SK-N-SH (cell line): ENCODE data around the gene ANKRD9. TPM values are rescaled to one million over a fixed set of nuclear protein-coding genes. Genes with fewer than 3 reads are reported as not detected.

ENCODE experiments used
- CTCF ChIA-PET: fragments of 300-600, 350-600 bp; formaldehyde crosslinking; extraction: SDS; loops from one replicate; lab custom pipeline; 2021; lab: Yijun Ruan, JAX
- POLR2A ChIA-PET: fragments of 350-600 bp; sonication (Branson Sonifier 250); formaldehyde crosslinking; extraction: SDS; loops from one replicate; lab custom pipeline; 2020; ENCODE audit warnings: antibody characterized with exemption, inconsistent platforms; lab: Yijun Ruan, JAX
- DNase-seq: peaks from one replicate; pipeline ENCODE4 v3.0.0; 2012
- H2AFZ ChIP-seq: fragments of 200-600 bp; sonication (generic); 2 replicates; pipeline ENCODE4 v1.8.1; 2016; ENCODE audit warnings: antibody characterized with exemption, mild to moderate bottlenecking, low read depth
- H3F3A ChIP-seq: fragments of 200-600 bp; sonication (generic); replicated peaks from 2 replicates; pipeline ENCODE3; 2016; ENCODE audit warnings: antibody characterized with exemption, mild to moderate bottlenecking; ENCODE audit not compliant: insufficient read depth
- H3K27ac ChIP-seq, 2 experiments: fragments of 200-500 bp in 1 of 2; fragments of 200-600 bp in 1 of 2; sonication (Bioruptor generic) in 1 of 2; sonication (generic), shearing (Covaris generic) in 1 of 2; 2 replicates each; pipeline versions ENCODE4 v1.5.1 to v1.6.1; 2014 to 2016; ENCODE audit warnings: low read depth in 2 of 2, inconsistent platforms in 1 of 2, low read length in 1 of 2, mild to moderate bottlenecking in 1 of 2, mixed read lengths in 1 of 2
- H3K27me3 ChIP-seq: fragments of 200-600 bp; sonication (generic), shearing (Covaris generic); 2 replicates; pipeline ENCODE4 v1.6.1; 2016; ENCODE audit warnings: mixed run types; ENCODE audit not compliant: insufficient read depth
- H3K36me3 ChIP-seq, 2 experiments: fragments of 200-500 bp in 1 of 2; fragments of 200-600 bp in 1 of 2; sonication (Bioruptor generic) in 1 of 2; sonication (generic) in 1 of 2; replicated peaks in 1 of 2; 2 replicates each; pipeline versions ENCODE3 to v1.5.1; 2014 to 2016; ENCODE audit warnings: low read length in 1 of 2, mild to moderate bottlenecking in 1 of 2; ENCODE audit not compliant: insufficient read depth in 2 of 2, control insufficient read depth in 1 of 2
- H3K4me1 ChIP-seq, 2 experiments: fragments of 200-500 bp in 1 of 2; fragments of 200-600 bp in 1 of 2; sonication (Bioruptor generic) in 1 of 2; sonication (generic), shearing (Covaris generic) in 1 of 2; 2 replicates each; pipeline versions ENCODE4 v1.5.1 to v1.6.1; 2014 to 2016; ENCODE audit warnings: low read depth in 1 of 2, low read length in 1 of 2, mixed run types in 1 of 2; ENCODE audit not compliant: insufficient read depth in 2 of 2, control insufficient read depth in 1 of 2
- H3K4me2 ChIP-seq: fragments of 200-600 bp; sonication (generic), shearing (Covaris generic); 2 replicates; pipeline ENCODE4 v1.6.1; 2017; ENCODE audit warnings: mixed run types
- H3K4me3 ChIP-seq, 2 experiments: fragments of 200-500 bp in 1 of 2; fragments of 200-600 bp in 1 of 2; sonication (Bioruptor generic) in 1 of 2; sonication (generic), shearing (Covaris generic) in 1 of 2; 2 replicates each; pipeline versions ENCODE4 v1.5.1 to v1.8.1; 2014 to 2016; ENCODE audit warnings: low read depth in 2 of 2, inconsistent platforms in 1 of 2, low read length in 1 of 2, mild to moderate bottlenecking in 1 of 2, mixed read lengths in 1 of 2, moderate library complexity in 1 of 2
- H3K79me2 ChIP-seq: fragments of 200-600 bp; sonication (generic); 2 replicates; pipeline ENCODE4 v1.8.1; 2017; ENCODE audit warnings: mild to moderate bottlenecking; ENCODE audit not compliant: insufficient read depth
- H3K9ac ChIP-seq: fragments of 200-600 bp; sonication (generic); 2 replicates; pipeline ENCODE4 v1.6.1; 2017; ENCODE audit warnings: mixed run types
- H3K9me2 ChIP-seq: fragments of 200-600 bp; sonication (generic); 2 replicates; pipeline ENCODE4 v1.6.1; 2017; ENCODE audit warnings: mixed run types
- H3K9me3 ChIP-seq: fragments of 200-600 bp; sonication (generic); 2 replicates; pipeline ENCODE4 v1.6.1; 2017; ENCODE audit warnings: mixed run types, mild to moderate bottlenecking, moderate library complexity
- H4K20me1 ChIP-seq: fragments of 200-600 bp; sonication (generic); 2 replicates; pipeline ENCODE4 v1.6.1; 2017; ENCODE audit warnings: mild to moderate bottlenecking, mixed run types; ENCODE audit not compliant: insufficient read depth
- CHD2 ChIP-seq: fragments of 150-350 bp; IDR thresholded peaks from 2 replicates; pipeline ENCODE4 v1.6.1; 2018; ENCODE audit warnings: low read length; ENCODE audit not compliant: partially characterized antibody
- CTCF ChIP-seq: fragments of 200-600 bp; sonication (generic); IDR thresholded peaks from 2 replicates; pipeline ENCODE4 v1.6.1; 2017; ENCODE audit warnings: antibody characterized with exemption, mild to moderate bottlenecking, moderate library complexity
- ELF1 ChIP-seq: IDR thresholded peaks from 2 replicates; pipeline ENCODE4 v1.4.0; 2012
- EP300 ChIP-seq, 2 experiments: IDR thresholded peaks; 2 replicates each; pipeline versions ENCODE4 v1.4.0 to v1.6.1; 2012; ENCODE audit warnings: borderline replicate concordance in 1 of 2, low read depth in 1 of 2, low read length in 1 of 2
- FOXM1 ChIP-seq: IDR thresholded peaks from 2 replicates; pipeline ENCODE4 v1.4.0; 2012; ENCODE audit warnings: low read depth, mild to moderate bottlenecking
- GABPA ChIP-seq: IDR thresholded peaks from 2 replicates; pipeline ENCODE4 v1.4.0; 2012; ENCODE audit warnings: low read depth, mild to moderate bottlenecking
- MXI1 ChIP-seq: IDR thresholded peaks from 2 replicates; pipeline ENCODE4 v1.6.1; 2012; ENCODE audit warnings: mild to moderate bottlenecking, low read depth, low read length, improper control_type of control experiment
- POLR2AphosphoS5 ChIP-seq: IDR thresholded peaks from 2 replicates; pipeline ENCODE4 v1.6.1; 2012; ENCODE audit warnings: low read depth, low read length
- RAD21 ChIP-seq: IDR thresholded peaks from 2 replicates; pipeline ENCODE4 v1.6.1; 2012; ENCODE audit warnings: mild to moderate bottlenecking, low read length
- RFX5 ChIP-seq: IDR thresholded peaks from 2 replicates; pipeline ENCODE4 v1.6.1; 2012; ENCODE audit warnings: mild to moderate bottlenecking, improper control_type of control experiment, low read length
- RXRA ChIP-seq: IDR thresholded peaks from 2 replicates; pipeline ENCODE4 v1.4.0; 2012; ENCODE audit warnings: low read depth, mild to moderate bottlenecking, borderline replicate concordance
- SMC3 ChIP-seq: IDR thresholded peaks from 2 replicates; pipeline ENCODE4 v1.6.1; 2012; ENCODE audit warnings: low read depth, low read length, improper control_type of control experiment
- TAF1 ChIP-seq: IDR thresholded peaks from 2 replicates; pipeline ENCODE4 v1.6.1; 2012; ENCODE audit warnings: low read depth, mild to moderate bottlenecking, low read length, moderate library complexity, borderline replicate concordance
- YY1 ChIP-seq: IDR thresholded peaks from 2 replicates; pipeline ENCODE4 v1.4.0; 2012; ENCODE audit warnings: low read depth, mild to moderate bottlenecking
- WGBS: methylation state at CpG from one replicate; pipeline ENCODE4 v1.1.6; 2017; ENCODE audit warnings: low lambda C conversion rate; 5-methylcytosine and 5-hydroxymethylcytosine counted together
- polyA plus RNA-seq, 3 experiments: library from polyadenylated mRNA; depleted of rRNA; stranded (reverse); fragments of >200 nt; gene quantifications; 2 replicates each; pipeline ENCODE4 v1.2.3, GENCODE V29; 2012
- TF ChIP-seq, protein P1 (sequence below): IDR thresholded peaks from 2 replicates; pipeline ENCODE4 v1.4.0; 2012; ENCODE audit warnings: low read depth, borderline replicate concordance
- TF ChIP-seq, protein P2 (sequence below): IDR thresholded peaks from 2 replicates; pipeline ENCODE4; 2012
- TF ChIP-seq, protein P3 (sequence below): IDR thresholded peaks from 2 replicates; pipeline ENCODE4 v1.4.0; 2012; ENCODE audit warnings: low read depth
- TF ChIP-seq, protein P4 (sequence below): fragments of 150-350 bp; IDR thresholded peaks from 2 replicates; pipeline ENCODE4 v1.6.1; 2016; ENCODE audit warnings: mild to moderate bottlenecking, low read depth, low read length

ANKRD9 gene
- polyA plus RNA-seq, 1 of the 3 experiments (the other 2 are of a cell fraction) = 21.3 TPM

- TF ChIP-seq, protein P1, sequence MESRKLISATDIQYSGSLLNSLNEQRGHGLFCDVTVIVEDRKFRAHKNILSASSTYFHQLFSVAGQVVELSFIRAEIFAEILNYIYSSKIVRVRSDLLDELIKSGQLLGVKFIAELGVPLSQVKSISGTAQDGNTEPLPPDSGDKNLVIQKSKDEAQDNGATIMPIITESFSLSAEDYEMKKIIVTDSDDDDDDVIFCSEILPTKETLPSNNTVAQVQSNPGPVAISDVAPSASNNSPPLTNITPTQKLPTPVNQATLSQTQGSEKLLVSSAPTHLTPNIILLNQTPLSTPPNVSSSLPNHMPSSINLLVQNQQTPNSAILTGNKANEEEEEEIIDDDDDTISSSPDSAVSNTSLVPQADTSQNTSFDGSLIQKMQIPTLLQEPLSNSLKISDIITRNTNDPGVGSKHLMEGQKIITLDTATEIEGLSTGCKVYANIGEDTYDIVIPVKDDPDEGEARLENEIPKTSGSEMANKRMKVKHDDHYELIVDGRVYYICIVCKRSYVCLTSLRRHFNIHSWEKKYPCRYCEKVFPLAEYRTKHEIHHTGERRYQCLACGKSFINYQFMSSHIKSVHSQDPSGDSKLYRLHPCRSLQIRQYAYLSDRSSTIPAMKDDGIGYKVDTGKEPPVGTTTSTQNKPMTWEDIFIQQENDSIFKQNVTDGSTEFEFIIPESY = no peak
- TF ChIP-seq RXRA (no peak), POLR2AphosphoS5 (no peak), MXI1 (no peak), SMC3 (no peak)
Measured at GRCh38 chr14:102493096-102493495, 16.5 kb downstream of the ANKRD9 start (continued).

- Histone ChIP-seq H3K36me3 (peaks cover 0 to 3% of the 10 kb centered on the region in 2 experiments), H3K27ac (no peak overlapping the region), H3K9me3 (no peaks in the 10 kb centered on the region), H3K4me1 (no peaks in the 10 kb centered on the region; a peak in 1 of 4 replicates), H3K4me3 (no peak overlapping the region), H2AFZ (no peak overlapping the region), H3K9ac (no peak overlapping the region), H3F3A (no peaks in the 10 kb centered on the region), H3K4me2 (no peak overlapping the region), H3K9me2 (no peaks in the 10 kb centered on the region), H3K27me3 (no peaks in the 10 kb centered on the region), H3K79me2 (no peaks in the 10 kb centered on the region), H4K20me1 (no peaks in the 10 kb centered on the region)
- CTCF ChIA-PET = interaction anchor here (1.2 to 1.7 kb wide), 3 partner anchors 9 to 54 kb away, joined by 4 read pairs; no protein-coding TSS in a partner anchor
- no peak for DNase-seq
- POLR2A ChIA-PET = no interaction called here
- 93% methylated on average over 17 of the region's 17 CpGs for WGBS
- TF ChIP-seq EP300 (IDR thresholded peaks at IDR 0.05; ENCODE audit: borderline replicate concordance in 1 of 2, low read depth in 1 of 2, low read length in 1 of 2) = no peak
- TF ChIP-seq CHD2 = no peak
- TF ChIP-seq ELF1 = no peak
- TF ChIP-seq, protein P2, sequence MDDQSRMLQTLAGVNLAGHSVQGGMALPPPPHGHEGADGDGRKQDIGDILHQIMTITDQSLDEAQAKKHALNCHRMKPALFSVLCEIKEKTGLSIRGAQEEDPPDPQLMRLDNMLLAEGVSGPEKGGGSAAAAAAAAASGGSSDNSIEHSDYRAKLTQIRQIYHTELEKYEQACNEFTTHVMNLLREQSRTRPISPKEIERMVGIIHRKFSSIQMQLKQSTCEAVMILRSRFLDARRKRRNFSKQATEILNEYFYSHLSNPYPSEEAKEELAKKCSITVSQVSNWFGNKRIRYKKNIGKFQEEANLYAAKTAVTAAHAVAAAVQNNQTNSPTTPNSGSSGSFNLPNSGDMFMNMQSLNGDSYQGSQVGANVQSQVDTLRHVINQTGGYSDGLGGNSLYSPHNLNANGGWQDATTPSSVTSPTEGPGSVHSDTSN = no peak
- no peak for TF ChIP-seq CTCF
- no peak for TF ChIP-seq SMC3
- TF ChIP-seq, protein P3, sequence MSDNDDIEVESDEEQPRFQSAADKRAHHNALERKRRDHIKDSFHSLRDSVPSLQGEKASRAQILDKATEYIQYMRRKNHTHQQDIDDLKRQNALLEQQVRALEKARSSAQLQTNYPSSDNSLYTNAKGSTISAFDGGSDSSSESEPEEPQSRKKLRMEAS = no peak
- TF ChIP-seq YY1 = no peak
- TF ChIP-seq GABPA = no peak
- TF ChIP-seq RFX5 = no peak
- TF ChIP-seq MXI1 = no peak
- TF ChIP-seq, protein P4, sequence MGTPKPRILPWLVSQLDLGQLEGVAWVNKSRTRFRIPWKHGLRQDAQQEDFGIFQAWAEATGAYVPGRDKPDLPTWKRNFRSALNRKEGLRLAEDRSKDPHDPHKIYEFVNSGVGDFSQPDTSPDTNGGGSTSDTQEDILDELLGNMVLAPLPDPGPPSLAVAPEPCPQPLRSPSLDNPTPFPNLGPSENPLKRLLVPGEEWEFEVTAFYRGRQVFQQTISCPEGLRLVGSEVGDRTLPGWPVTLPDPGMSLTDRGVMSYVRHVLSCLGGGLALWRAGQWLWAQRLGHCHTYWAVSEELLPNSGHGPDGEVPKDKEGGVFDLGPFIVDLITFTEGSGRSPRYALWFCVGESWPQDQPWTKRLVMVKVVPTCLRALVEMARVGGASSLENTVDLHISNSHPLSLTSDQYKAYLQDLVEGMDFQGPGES = no peak
- TF ChIP-seq TAF1 = no peak
- no peak for TF ChIP-seq FOXM1
- no peak for TF ChIP-seq RAD21
Measured at GRCh38 chr14:102492531-102492910, 17.1 kb downstream of the ANKRD9 start.
